NCI-H146 treated with DMSO at 0.1 percent for 48 hours (cell line): ENCODE data around the gene PMVK.

Source experiments
- DNase-seq: peaks from one replicate; lab custom pipeline; 2025; ENCODE audit not compliant: unreplicated experiment; lab: John Stamatoyannopoulos, UW

PMVK gene

DNA sequence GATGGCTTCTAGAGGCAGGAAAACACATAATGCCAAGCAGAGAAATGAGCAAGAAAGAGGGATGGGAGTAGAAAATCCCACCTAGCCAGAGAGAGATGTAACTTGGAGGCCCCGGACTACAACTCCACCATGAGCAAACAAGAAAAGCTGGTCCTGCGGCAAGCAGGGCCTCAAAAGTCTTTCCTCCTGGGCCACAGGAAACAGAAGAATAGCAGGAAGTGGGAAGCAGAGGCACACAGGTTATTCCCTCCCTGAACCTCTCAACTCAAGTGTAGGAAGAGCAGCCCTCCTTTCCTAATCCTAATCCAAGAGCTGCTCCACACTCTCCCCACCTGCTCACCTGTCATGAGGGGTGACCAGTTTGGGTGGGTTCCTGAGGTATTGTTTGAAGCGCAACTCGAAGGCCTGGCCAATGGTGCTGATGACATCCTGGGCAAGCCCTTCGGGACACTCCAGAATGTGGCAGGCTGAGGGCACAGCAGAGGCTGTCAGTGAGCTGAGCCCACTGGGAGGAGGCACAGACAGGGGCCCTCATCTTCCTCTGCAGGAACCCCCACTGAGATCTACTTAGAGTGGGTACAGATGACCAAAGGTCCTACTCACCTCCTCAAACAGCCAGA lies 30.9 kb upstream of the PMVK start:
- DNase-seq = no peak

DNA sequence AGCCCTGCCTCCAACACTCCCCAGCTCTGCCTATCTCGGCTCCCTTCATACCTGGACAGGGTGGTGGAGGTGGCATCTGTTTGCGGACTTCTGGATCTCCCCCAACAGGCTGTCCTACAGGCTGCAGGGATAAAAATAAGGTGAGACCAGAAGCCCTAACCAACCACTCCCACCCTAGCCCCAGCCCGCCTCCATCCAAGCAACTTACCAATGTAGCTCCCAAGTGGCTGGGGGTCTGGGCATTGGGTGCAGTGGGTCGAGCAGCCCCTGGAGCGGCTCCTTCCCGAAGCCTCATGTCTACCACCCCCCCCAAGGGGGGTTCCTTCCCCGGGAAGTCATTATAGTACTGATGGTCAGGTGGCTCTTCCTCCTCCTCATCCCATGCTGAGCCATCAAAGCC lies 29.6 kb upstream of the PMVK start:
- DNase-seq = no peak

GRCh38 chr1:154964359-154964758 lies 27.8 kb upstream of the PMVK start:
- no peak for DNase-seq

GRCh38 chr1:154963643-154964042 lies 27.1 kb upstream of the PMVK start:
- no peak for DNase-seq

GRCh38 chr1:154962795-154963330 lies 26.3 kb upstream of the PMVK start:
- no peak for DNase-seq

DNA sequence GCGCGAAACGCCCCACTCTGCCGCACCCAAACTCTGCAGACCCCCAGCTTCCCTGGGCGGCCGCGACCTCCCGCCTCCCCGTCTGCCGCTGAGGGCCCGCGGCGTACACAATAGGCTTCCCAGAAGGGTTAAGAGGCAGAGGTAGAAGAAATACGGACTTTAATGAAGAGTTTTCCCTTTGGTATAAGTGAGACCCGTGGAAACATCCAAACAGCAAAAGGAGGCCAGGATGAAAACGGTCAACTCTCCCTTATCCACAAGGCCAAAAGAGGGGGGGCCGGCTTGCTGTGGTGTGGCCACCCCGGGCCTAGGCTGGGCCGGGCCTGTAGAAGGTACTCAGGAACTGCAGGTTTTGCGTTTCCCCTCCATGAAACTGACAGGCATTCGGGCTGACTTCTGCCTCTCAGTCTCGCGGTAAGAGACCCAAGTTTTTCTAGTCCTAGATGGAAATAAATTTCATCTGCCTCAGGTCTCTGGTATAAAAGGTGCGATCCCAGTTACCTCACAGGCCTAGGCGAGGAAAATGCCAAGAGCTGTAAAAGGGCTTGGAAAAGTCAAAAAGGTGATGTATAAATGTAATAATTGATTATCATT lies 25.7 kb upstream of the PMVK start:
- no peak for DNase-seq

DNA sequence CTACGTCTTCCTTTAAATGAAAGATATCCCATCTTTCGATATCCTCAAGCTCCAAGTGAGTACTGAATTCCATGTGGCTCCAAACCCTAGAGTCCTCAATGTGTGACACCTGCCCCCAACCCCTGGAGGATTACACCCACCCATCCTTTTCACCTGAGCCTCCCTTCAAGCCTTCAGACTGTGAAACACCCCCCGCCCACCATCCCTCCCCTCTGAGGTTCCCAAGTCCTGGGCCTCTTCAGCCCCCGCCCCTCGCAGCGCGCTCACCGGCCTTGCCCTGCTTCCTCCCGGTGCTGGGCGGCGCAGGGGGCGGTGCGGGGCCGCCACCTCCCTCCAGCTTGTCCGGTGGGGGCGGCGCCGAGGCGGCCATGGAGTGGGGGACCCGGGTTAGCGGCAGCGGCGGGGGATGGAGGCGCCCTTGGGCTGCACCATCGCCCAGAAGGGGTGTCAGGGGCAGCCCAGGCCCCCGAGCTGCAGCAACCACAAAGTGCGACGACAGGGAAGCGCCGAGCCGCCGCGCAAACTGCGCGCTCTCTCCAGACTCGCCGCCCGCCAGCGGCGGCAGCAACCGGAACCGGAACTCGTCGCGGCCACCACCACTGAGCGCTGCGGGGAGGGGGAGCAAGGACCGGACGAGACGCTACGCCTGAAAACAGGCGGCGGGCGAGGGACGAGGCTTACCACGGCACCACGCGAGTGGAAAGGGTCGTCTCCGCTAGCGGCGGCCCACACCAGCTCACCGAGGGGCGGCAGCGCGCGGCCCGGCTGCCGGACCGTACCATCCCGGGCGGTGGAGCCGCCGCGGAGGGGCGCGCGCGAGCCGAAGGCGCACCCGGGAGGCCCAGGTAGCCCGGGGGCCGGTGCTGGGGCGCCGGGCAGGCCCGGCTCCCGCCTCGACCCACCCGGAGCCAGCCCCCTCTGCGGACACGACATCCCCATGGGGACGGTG lies 25.0 kb upstream of the PMVK start, which contains the start of gene PYGO2:
Gene PYGO2, minus strand, starts transcription at position 576 of the 949 bp plus-strand sequence. Its CDS starts 206 bp downstream, at position 370.
- DNase-seq = peak; percentile 48

DNA sequence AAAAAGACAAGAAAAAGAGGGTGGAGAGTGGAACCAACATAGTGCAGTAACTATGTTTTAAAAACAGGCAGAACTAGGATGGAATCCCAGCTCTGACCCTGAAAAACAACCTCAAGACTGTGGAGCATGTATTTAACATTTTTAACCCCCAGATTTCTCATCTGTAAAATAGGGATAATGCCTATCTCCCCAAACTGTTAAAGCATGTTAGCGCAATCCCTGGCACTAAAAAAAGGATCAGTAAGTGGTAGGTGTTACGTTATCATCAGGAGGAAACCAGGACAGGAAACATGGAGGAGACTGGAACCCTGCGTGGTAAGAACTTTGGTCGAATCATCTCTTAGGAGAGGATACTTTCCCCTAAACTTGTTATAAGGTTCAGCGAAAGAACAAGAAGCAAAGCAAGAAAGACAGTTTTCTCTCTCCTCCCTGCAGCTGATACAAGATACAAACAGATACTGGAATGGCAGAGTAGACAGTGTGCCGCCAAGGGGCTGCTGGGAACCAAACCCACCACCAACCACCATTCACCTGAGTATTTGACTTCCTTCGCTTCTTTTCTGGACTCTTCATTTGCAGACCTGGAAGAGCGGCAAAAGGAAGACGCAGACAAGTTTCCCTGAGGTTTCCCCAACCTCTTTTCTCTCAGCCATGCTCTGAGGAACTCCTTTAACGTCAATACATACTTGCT lies 24.1 kb upstream of the PMVK start:
- no peak for DNase-seq

- no peak for DNase-seq
Observed at GRCh38 chr1:154959426-154959780, 22.9 kb upstream of the PMVK start.

DNA sequence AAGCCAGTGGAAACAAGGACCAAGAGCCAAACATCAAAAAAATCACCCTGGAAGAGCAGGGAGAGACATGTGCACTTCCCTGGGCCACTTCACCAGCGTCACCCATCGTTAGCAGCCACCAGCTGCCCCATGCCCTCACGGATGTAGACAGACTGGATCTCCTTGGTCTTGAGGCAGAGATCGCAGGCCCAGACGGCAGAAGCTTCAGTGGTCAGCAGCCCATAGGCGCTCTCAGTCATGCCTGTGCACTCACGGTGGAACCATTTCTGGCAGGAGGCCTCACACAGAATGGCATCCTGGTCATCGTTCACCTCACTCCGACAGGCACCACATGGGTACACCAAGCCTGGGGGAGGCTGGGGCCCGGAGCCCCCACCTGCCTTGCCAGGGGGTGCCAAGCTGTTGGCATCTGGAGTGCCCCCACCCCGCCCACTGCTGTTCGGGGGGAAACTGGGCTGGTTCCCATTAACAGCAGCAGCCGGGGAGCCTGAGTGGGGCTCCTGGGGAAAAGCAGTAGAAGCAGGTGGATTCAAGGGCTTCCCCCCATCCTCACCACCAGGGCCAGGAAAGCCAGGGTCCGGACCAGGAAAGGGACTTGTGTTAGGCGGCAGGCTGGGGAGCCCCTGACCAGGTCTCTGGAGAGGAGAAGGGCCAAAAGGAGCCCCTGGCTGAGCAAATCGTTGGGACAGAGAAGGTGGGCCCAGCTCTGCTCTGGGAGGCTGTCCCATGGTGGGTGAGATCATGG lies 22.3 kb upstream of the PMVK start:
- no peak for DNase-seq

DNA sequence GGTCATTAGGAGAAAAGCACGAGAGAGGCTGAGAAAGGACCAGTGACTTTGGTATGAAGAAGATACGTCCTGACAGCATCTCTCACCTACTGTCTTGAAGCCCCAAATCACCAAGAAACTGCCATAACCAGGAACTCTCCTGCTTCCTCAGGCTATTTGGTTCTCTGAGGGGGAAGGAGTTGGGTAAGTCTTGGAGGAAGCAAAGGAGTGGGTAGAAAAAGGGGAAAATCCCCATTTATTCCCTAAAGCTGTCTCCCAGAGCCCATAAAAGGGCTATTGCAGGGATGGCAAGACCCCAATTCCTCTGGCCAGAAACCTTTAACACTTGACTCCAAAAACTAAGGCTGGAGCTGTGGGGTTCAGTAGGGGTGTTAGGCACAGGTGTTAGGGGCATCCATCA lies 21.5 kb upstream of the PMVK start:
- no peak for DNase-seq

- no peak for DNase-seq
Observed at GRCh38 chr1:154957091-154957657, 20.7 kb upstream of the PMVK start.

GRCh38 chr1:154956544-154956941 lies 20.0 kb upstream of the PMVK start:
- no peak for DNase-seq

DNA sequence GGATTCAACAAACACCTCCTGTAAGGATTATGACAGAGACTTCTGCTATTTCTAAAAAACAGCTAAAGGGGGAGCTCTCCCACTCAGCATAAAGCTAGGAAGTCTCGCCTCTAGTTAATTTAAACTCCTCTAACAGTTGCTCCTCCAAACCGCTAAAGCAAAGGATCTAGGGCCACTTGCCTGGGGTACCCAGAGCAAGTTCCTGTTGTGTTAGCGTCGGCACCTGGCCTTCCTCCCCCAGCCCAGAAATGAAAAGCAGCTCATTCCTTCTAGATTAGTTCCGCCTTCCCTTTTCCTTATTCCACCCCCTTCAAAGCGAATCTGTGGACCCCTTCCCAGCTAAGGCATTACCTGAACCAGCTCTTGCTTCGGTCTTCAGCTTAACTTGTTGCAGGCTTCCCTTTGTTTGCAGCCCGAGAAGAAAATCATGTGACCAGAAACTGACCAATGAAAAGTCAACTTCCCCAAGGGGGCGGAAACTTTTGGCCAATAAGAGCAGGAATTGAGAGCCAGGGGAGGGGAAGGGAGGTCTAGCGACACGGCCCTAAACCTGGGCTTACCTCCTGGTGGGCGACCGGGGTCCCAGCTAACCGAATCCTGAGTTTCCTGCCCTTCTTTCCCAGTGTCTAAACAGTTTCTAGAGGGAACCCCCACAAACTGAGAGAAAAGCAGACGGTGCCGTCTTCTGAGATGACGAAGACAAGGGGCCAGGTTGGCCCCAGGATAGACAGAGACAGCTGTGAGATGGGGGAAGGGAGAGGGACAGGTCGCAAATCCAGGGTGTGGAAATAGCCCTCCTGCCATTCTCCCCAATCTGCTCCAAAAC lies 19.4 kb upstream of the PMVK start, which contains the start of gene PBXIP1:
Gene PBXIP1, minus strand, starts transcription at position 382 of the 826 bp plus-strand sequence. CDS start 2,378 bp downstream, outside the sequence.
- peak; percentile 92 for DNase-seq

DNA sequence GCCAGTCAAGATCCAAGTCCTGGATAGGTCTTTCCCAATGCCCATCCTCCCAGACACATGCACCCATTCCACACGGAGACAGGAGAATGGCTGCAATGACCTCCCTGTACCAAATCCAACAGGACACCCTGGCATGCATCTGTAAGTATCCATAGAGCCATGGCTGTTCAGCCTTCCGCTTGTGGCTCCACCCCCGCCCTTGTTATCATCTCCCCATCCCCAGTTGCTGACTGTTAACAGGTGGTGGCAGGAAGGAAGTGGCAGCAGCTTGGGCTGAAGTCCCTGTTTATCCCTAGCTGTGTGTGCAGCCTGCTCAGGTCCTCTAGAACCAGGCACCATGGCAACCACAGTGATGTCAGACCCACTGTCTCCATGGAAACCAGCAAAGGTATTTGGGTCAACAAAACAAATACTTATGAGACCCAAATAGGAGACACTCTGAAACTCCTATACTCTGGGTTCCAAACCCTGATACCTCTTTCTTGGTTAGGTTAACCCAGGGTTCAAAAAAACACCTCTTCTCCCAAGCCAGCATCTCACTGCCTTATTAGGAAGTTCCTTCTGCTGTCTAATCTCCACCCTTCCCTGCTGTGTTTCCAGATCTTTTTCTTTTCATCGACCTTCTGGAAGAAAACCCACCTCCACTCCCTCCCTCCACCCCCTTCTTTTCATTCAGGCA lies 18.7 kb upstream of the PMVK start:
- peak; percentile 72 for DNase-seq

- DNase-seq = no peak
Observed at GRCh38 chr1:154954541-154954940, 18.0 kb upstream of the PMVK start.

GRCh38 chr1:154953611-154954038 lies 17.1 kb upstream of the PMVK start:
- no peak for DNase-seq

GRCh38 chr1:154952664-154953063 lies 16.1 kb upstream of the PMVK start:
- DNase-seq = no peak
